Right atrium auricular region (tissue), 2 donors: ENCODE data around the gene IRAK1. TPM values are rescaled to one million over a fixed set of nuclear protein-coding genes. Genes with fewer than 3 reads are reported as not detected.

Experiments
- DNase-seq: peaks from one replicate; pipeline ENCODE4 v3.0.0-alpha.2; 2019; ENCODE audit warnings: low spot score
- H3K27ac ChIP-seq, 2 donors: fragments of 200-600 bp; sonication (generic); 1 replicate in 1 of 2; 2 replicates in 1 of 2; pipeline ENCODE4 v1.5.1; 2016 to 2019
- H3K27me3 ChIP-seq, 2 donors: fragments of 200-600 bp; sonication (generic); one replicate each; pipeline versions ENCODE4 v1.5.1 to v1.6.0; 2017 to 2019
- H3K36me3 ChIP-seq: fragments of 200-600 bp; sonication (generic); one replicate; pipeline ENCODE4 v1.5.1; 2016
- H3K4me1 ChIP-seq, 2 donors: fragments of 200-600 bp; sonication (generic); one replicate each; pipeline versions ENCODE4 v1.5.1 to v1.6.0; 2017 to 2019
- H3K4me3 ChIP-seq, 2 donors: fragments of 200-600 bp; sonication (generic); 1 replicate in 1 of 2; 2 replicates in 1 of 2; pipeline ENCODE4 v1.5.1; 2017 to 2019; ENCODE audit warnings: mild to moderate bottlenecking in 1 of 2, moderate library complexity in 1 of 2
- H3K9me3 ChIP-seq, 2 donors: fragments of 200-600 bp; sonication (generic); one replicate each; pipeline ENCODE4 v1.5.1; 2019
- total RNA-seq, 2 donors: library from RNA; depleted of rRNA; stranded (reverse); fragments of >200 nt; gene quantifications; one replicate each; pipeline ENCODE4 v1.1.0, GENCODE V29; 2016
- TF ChIP-seq, protein P1 (sequence below), 2 donors: fragments of 200-600 bp; sonication (generic); IDR thresholded peaks; one replicate each; pipeline ENCODE4 v1.5.1; 2019; ENCODE audit warnings: antibody characterized with exemption in 2 of 2

The IRAK1 gene
- total RNA-seq, 2 donors from 2014 or later: 27.5 to 37.1 TPM

- TF ChIP-seq, protein P1, sequence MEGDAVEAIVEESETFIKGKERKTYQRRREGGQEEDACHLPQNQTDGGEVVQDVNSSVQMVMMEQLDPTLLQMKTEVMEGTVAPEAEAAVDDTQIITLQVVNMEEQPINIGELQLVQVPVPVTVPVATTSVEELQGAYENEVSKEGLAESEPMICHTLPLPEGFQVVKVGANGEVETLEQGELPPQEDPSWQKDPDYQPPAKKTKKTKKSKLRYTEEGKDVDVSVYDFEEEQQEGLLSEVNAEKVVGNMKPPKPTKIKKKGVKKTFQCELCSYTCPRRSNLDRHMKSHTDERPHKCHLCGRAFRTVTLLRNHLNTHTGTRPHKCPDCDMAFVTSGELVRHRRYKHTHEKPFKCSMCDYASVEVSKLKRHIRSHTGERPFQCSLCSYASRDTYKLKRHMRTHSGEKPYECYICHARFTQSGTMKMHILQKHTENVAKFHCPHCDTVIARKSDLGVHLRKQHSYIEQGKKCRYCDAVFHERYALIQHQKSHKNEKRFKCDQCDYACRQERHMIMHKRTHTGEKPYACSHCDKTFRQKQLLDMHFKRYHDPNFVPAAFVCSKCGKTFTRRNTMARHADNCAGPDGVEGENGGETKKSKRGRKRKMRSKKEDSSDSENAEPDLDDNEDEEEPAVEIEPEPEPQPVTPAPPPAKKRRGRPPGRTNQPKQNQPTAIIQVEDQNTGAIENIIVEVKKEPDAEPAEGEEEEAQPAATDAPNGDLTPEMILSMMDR (IDR thresholded peaks at IDR 0.05): peak; percentile 60 to 79
- Histone ChIP-seq H3K9me3 (no peaks in the 10 kb centered on the region), H3K4me3 (no peak overlapping the region), H3K27me3 (no peaks in the 10 kb centered on the region), H3K4me1 (peaks cover 0 to 53% of the 10 kb centered on the region in 2 donors), H3K27ac (peak overlapping the region in 1 of 2 donors; percentile 11), H3K36me3 (no peaks in the 10 kb centered on the region)
- peak; percentile 81 for DNase-seq
These were observed 31.6 kb upstream of the IRAK1 start for GRCh38 chrX:154051201-154051810.

DNA sequence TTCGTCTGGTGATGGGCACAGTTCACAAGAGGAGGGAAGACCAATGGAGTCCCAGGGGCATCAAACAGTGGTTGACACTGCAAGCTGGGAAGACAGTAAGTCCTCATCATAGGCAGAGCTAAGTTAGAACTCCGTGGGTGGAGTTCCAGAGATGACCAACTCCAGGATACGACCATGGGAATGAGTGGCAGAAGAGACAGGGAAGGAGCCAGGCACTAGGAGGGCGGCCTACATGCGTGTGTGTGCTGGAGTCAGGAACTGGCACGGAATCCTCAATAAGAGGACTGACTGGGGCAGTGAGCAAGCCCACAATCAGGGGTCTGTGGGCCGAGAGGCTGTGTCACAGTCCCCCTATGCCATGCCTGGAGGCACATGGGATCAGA is 30.4 kb upstream of the IRAK1 start:
- no peaks in the 10 kb centered on the region for H3K27me3 ChIP-seq
- no peak overlapping the region for H3K4me3 ChIP-seq
- H3K4me1 ChIP-seq: peaks cover 0 to 63% of the 10 kb centered on the region in 2 donors
- no peak overlapping the region for H3K27ac ChIP-seq
- TF ChIP-seq, protein P1 (IDR thresholded peaks at IDR 0.05): no peak
- no peaks in the 10 kb centered on the region for H3K9me3 ChIP-seq
- H3K36me3 ChIP-seq: no peaks in the 10 kb centered on the region
- no peak for DNase-seq

- no peaks in the 10 kb centered on the region for H3K9me3 ChIP-seq
- no peak for DNase-seq
- no peak overlapping the region for H3K4me3 ChIP-seq
- peaks cover 0 to 69% of the 10 kb centered on the region in 2 donors for H3K4me1 ChIP-seq
- no peaks in the 10 kb centered on the region for H3K36me3 ChIP-seq
- TF ChIP-seq, protein P1 (IDR thresholded peaks at IDR 0.05): no peak
- peaks cover 0 to 3% of the 10 kb centered on the region in 2 donors for H3K27me3 ChIP-seq
- no peak overlapping the region for H3K27ac ChIP-seq
These were observed 29.8 kb upstream of the IRAK1 start for GRCh38 chrX:154049209-154050112.

DNA sequence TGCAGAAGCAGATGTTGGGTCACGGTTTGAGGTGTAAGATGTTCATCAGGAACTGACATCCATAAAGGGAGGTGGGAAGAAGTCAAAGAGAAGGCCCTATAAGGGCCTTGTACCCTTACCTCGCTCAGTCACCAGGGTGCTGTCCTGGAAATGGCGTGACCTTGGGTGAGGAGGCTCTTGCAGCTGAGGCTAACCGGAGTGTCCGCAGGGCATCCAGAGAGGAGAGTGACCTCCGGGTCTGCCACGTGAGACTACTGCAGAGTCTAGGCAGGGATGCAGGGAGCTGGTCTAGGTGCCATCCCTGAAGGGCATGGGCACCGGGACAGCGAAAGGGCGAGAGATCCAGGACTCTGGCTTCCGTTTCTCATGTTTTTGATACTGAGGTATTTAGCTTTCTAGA is 28.7 kb upstream of the IRAK1 start:
- no peak overlapping the region for H3K4me3 ChIP-seq
- H3K27me3 ChIP-seq: peaks cover 0 to 3% of the 10 kb centered on the region in 2 donors
- H3K4me1 ChIP-seq: peaks cover 0 to 80% of the 10 kb centered on the region in 2 donors
- no peaks in the 10 kb centered on the region for H3K36me3 ChIP-seq
- TF ChIP-seq, protein P1 (IDR thresholded peaks at IDR 0.05): no peak
- peak overlapping the region in 1 of 2 donors; percentile 24 for H3K27ac ChIP-seq
- DNase-seq: no peak
- no peaks in the 10 kb centered on the region for H3K9me3 ChIP-seq

DNA sequence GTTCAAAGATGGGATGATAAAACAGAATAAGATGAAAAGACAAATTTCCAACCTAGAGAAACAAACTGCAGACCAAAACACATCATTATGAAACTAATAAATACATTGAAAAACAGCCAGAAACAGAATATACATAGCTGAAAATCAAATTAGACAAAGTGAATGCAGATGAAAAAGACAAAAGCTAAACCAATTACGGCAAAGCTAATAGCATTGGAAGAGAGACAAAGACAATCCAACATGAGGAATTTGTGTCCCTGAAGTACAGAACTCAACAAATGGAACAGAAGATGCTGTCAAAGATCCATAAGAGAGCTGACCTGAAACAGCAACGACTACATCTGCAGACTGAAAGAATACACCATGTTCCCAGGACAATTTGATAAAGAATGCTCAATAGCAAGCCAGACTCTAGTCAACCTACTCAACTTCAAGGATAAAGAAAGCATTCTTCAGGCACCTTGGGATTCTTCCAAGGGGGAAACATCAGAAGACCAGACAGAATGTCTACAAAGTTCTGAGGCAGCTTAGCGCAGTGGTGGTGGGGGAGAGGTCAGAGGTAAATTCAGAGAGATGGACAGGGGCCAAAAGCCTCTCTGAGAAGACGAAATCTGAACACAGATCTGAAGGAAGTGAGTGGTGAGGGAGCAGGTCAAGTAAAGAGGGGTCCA is 27.4 kb upstream of the IRAK1 start:
- H3K9me3 ChIP-seq: no peaks in the 10 kb centered on the region
- H3K27ac ChIP-seq: peak overlapping the region in 1 of 2 donors; percentile 53
- peaks cover 0 to 93% of the 10 kb centered on the region in 2 donors for H3K4me1 ChIP-seq
- TF ChIP-seq, protein P1 (IDR thresholded peaks at IDR 0.05): no peak
- H3K4me3 ChIP-seq: no peak overlapping the region
- no peak for DNase-seq
- H3K27me3 ChIP-seq: peaks cover 0 to 3% of the 10 kb centered on the region in 2 donors
- no peaks in the 10 kb centered on the region for H3K36me3 ChIP-seq
